HG03108 (cell line): Measurements from ENCODE around the gene USH2A.
"Not testable (repeated sequence)": the region's sequence is repeated elsewhere in the genome, so short reads cannot be mapped to it uniquely, and the experiment has no call there.

Experiments used
- ATAC-seq: cut with Tn5 transposase; IDR thresholded peaks from one replicate; pipeline ENCODE4 v1.9.1; 2021; ENCODE audit warnings: moderate library complexity; ENCODE audit not compliant: unreplicated experiment

The USH2A gene

DNA sequence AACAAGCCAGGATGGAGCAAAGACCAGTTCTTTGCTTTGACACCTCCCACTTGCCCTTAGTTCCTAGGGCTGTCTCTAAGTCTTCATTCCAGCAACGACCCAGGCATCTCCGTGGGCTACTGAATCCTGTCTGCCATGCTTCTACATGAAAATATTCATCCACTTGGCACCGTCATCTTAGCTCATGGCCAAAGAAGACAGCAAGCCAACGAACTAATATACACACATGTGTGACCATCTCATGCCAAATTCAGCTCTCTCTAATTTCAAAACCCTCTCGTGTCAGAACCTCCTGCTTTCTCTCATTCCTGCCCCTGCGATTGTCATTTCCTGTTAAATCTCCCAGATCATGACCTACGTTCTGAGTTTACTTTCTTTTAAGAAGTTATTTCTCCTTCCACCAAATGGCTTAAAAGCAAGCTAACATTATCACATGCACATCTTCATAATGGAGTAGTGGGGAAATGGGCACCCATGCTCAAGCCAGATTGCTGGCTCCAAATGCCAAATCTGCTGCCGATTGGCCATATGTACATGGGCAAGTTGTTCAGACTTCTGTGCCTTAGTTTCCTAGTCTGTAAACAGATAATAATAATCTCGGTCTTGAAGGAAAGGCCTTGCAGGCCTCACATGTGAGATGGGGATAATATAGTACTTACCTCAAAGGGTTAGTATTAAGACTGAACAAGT, 373.4 kb downstream of the USH2A start:
- no peak for ATAC-seq

- no peak for ATAC-seq
These were observed 375.3 kb downstream of the USH2A start for GRCh38 chr1:216047811-216048572.

GRCh38 chr1:216046336-216046735, 376.9 kb downstream of the USH2A start:
- ATAC-seq, result no peak

- ATAC-seq, result no peak
These were observed 377.8 kb downstream of the USH2A start for GRCh38 chr1:216045400-216045799.

DNA sequence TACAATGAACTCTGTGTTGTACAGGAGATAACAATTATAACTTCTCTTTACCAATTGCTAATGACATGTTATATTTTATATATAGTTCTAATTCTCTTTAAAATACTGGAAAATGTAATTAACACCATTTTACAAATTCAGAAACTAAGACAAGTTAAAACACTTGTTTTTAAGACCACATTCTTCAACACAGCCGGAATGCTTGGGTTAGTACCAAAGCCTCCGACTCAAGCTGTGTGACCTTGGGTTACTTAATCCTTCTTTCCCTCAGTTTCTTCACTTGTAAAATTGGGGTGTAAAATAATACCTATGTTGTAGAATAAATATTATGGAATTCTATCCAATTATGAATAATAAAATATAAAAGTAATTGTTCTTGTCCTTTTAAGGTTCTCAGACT, 378.7 kb downstream of the USH2A start:
- no peak for ATAC-seq

- ATAC-seq, result no peak
These were observed 388.7 kb downstream of the USH2A start for GRCh38 chr1:216034506-216034905.

DNA sequence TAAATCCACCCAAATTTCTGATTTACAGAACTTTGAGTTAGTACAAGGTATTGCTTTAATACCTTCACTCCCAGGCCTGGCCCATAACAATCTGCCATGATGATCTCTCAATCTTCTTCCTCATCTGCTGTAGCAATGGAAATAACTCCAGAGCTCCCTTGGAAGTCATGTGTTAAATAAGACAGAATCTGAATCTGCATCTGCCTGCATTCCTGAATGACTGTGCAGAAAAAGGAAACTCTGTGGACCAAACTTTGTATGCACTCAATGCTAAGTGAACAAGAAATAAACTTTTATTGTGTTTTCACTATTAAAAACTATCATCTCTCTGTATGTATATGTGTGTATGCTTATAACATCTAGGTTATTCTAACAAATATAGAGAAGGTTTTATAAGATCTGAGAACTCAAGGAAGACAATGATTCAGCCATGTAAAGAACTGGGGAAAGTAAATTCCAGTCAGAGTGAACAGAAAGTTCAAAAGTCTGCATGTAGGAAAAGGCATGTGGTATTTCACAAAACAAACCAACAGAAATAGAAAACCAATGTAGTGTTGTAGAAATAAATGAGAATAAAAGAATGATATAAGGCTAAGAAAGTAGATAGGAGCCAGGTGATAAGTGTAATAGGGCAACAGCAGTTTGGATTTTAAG, 390.2 kb downstream of the USH2A start:
- ATAC-seq, result no peak

- no peak for ATAC-seq
These were observed 391.0 kb downstream of the USH2A start for GRCh38 chr1:216032284-216032683.

DNA sequence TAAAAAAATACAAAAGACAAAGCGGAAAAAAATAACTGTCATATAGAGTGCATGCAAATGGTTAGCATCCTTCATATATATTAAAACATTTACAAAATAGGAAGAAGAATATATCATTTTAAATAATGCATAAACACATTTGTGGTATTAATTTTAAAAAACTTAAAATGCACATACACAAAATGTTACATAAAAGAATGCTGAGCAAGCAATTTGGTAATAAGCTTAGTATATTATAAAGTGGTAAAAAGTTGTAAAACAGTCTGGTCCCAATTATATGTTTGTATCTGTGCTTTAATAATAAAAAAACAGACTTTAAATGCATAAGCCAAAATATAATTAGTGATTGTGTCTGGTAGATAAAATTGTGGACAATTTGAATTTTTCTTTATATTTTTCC, 394.6 kb downstream of the USH2A start:
- ATAC-seq, result no peak

DNA sequence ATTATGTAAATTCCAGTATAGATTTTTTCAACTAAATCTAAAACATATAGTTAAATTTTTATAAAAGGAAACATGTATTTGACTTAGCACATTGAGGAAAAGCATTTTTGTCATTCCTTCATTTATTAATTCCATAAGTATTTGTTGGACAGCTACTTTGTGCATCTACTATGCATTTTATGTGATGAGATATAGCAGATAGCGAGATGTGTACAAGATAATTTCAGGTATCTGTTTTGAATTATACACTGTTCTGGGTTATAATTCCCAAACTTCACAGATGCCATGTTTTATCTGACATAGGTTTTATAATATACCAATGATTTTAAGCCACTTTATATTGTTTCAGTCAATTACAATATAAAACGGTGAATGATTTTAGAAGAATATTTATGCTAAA, 398.7 kb downstream of the USH2A start:
- ATAC-seq, result no peak

DNA sequence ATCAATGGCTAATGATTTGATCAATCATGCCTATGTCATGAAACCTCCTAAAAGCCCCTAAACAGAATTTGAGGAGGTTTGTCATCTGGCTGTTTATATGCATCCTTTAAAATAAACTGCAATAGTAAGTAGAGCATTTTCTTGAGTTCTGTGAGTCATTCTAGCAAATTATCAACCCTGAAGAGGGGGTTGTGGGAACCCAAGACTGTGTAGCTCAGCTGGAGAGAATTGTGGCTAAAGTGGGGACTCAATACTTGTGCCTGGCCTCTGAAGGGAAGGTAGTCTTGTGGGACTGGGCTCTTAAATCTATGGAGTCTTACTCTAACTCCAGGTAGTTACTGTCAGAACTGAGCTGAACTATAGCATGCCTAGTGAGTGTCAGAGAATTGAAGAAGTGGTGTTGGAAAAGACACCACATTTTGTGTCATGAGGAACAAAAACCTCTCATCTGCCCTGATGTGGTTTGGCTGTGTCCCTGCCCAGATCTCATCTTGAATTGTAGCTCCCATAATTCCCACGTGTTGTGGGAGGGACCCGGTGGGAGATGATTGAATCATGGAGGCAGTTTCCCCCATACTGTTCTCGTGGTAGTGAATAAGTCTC, 402.4 kb downstream of the USH2A start:
- no peak for ATAC-seq

- no peak for ATAC-seq
These were observed 408.1 kb downstream of the USH2A start for GRCh38 chr1:216015116-216015515.

- ATAC-seq, result no peak
These were observed 409.2 kb downstream of the USH2A start for GRCh38 chr1:216014086-216014485.

- not testable (repeated sequence) for ATAC-seq
These were observed 413.8 kb downstream of the USH2A start for GRCh38 chr1:216009456-216009855.

DNA sequence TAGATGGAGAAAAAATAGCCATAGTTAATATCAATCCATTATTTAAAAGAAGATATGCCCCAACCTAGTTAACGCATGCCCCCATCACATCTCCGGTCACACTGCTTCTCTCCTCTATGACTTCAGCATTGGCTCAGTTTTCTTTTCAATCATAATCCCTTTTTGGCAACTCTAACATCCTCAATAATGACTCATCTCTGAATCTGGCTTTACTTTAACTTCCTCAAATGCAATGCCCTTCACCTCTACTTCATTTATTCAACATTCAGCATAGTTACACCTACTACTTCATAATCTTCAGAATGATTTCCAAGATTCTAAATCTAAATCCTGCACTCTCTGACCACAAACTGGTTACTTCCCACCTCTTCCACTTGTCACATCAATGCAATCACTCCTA, 417.3 kb downstream of the USH2A start:
- ATAC-seq, result peak; percentile 98

- no peak for ATAC-seq
These were observed 430.6 kb downstream of the USH2A start for GRCh38 chr1:215992620-215993019.

GRCh38 chr1:215987092-215987875, 436.0 kb downstream of the USH2A start:
- ATAC-seq, result no peak

DNA sequence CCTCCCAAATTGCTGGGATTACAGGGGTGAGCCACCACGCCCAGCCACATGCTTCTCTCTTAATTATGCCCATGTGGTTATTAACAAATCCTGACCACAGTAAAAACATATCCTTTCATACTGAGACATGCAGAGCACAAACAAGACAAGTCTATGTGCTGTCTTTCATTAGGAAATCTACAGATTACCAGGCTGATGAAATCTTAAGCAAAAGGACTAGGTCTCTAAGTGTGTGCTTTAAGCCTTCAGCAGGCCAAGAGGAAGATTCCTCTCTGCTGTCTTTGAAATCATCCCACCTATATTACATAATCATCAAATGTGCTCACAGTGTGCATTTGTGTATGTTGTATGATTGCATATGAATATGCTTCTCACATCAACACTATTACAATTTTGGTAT, 436.8 kb downstream of the USH2A start:
- ATAC-seq, result no peak

- ATAC-seq, result no peak
These were observed 439.6 kb downstream of the USH2A start for GRCh38 chr1:215983680-215984079.

GRCh38 chr1:215971793-215972441, 451.3 kb downstream of the USH2A start:
- ATAC-seq, result no peak
